ENCODE data around the gene ELP6. TPM values are rescaled to one million over a fixed set of nuclear protein-coding genes. Genes with fewer than 3 reads are reported as not detected.

Gene ELP6
- total and polyA plus RNA-seq, 4 donors, result 18.8 to 21.4 (median 19.5) TPM

DNA sequence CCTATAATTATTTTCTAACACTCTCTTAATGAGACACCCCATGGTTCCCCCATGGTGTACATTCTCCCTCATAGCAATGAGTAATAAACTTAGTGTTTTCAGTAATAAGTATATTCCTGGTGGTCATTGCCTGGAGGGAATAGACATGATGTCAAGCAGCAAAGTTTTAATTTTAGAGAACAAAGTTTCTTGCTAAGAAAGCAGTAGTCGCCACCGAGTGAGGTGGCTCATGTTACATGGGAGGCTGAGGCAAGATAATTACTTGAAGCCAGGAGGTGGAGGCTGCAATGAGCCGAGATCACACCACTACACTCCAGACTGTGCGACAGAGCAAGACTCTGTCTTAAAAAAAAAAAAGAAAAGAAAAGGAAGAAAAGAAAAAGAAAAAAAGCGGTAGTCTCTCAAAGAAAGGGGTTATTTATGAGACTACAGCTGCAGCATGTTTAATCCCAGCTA, 2.4 kb upstream of the ELP6 start:
- Histone ChIP-seq H3K27me3 (ENCODE audit: control insufficient read depth in 4 of 4, insufficient read depth in 4 of 4, low read length in 3 of 4) (no peaks in the 10 kb centered on the region), H3K4me1 (ENCODE audit: control insufficient read depth in 4 of 4, insufficient read depth in 4 of 4, low read length in 3 of 4) (peaks cover 5 to 21% (median 12%) of the 10 kb centered on the region in 4 donors), H3K9ac (ENCODE audit: low read depth in 1 of 2, low read length in 2 of 2) (no peak overlapping the region), H3K4me3 (ENCODE audit: low read depth in 1 of 3, low read length in 3 of 3) (no peak overlapping the region), H3K36me3 (ENCODE audit: control insufficient read depth in 4 of 4, insufficient read depth in 3 of 4, low read depth in 1 of 4, low read length in 3 of 4) (no peaks in the 10 kb centered on the region), H3K27ac (ENCODE audit: low read depth in 1 of 2, low read length in 2 of 2) (no peak overlapping the region), H3K9me3 (ENCODE audit: control insufficient read depth in 4 of 4, low read length in 3 of 4) (no peaks in the 10 kb centered on the region)
- no peak for TF ChIP-seq GABPA (IDR thresholded peaks at IDR 0.05 in 1 of 2, conservative IDR thresholded peaks at IDR 0.05 in 1 of 2)
- no peak for TF ChIP-seq FOXA2 (IDR thresholded peaks at IDR 0.05)
- TF ChIP-seq HNF4A (conservative IDR thresholded peaks at IDR 0.05), result no peak
- TF ChIP-seq YY1 (IDR thresholded peaks at IDR 0.05), result no peak
- no peak for TF ChIP-seq HNF4G (IDR thresholded peaks at IDR 0.05)
- TF ChIP-seq NR2F2 (IDR thresholded peaks at IDR 0.05), result no peak
- TF ChIP-seq, protein P1, sequence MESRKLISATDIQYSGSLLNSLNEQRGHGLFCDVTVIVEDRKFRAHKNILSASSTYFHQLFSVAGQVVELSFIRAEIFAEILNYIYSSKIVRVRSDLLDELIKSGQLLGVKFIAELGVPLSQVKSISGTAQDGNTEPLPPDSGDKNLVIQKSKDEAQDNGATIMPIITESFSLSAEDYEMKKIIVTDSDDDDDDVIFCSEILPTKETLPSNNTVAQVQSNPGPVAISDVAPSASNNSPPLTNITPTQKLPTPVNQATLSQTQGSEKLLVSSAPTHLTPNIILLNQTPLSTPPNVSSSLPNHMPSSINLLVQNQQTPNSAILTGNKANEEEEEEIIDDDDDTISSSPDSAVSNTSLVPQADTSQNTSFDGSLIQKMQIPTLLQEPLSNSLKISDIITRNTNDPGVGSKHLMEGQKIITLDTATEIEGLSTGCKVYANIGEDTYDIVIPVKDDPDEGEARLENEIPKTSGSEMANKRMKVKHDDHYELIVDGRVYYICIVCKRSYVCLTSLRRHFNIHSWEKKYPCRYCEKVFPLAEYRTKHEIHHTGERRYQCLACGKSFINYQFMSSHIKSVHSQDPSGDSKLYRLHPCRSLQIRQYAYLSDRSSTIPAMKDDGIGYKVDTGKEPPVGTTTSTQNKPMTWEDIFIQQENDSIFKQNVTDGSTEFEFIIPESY (IDR thresholded peaks at IDR 0.05), result no peak
- TF ChIP-seq SP1 (IDR thresholded peaks at IDR 0.05), result no peak
- TF ChIP-seq RXRA (IDR thresholded peaks at IDR 0.05), result no peak
- TF ChIP-seq, protein P2, sequence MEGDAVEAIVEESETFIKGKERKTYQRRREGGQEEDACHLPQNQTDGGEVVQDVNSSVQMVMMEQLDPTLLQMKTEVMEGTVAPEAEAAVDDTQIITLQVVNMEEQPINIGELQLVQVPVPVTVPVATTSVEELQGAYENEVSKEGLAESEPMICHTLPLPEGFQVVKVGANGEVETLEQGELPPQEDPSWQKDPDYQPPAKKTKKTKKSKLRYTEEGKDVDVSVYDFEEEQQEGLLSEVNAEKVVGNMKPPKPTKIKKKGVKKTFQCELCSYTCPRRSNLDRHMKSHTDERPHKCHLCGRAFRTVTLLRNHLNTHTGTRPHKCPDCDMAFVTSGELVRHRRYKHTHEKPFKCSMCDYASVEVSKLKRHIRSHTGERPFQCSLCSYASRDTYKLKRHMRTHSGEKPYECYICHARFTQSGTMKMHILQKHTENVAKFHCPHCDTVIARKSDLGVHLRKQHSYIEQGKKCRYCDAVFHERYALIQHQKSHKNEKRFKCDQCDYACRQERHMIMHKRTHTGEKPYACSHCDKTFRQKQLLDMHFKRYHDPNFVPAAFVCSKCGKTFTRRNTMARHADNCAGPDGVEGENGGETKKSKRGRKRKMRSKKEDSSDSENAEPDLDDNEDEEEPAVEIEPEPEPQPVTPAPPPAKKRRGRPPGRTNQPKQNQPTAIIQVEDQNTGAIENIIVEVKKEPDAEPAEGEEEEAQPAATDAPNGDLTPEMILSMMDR (IDR thresholded peaks at IDR 0.05; ENCODE audit: low read depth, low read length, missing input control), result no peak
- TF ChIP-seq, protein P3, sequence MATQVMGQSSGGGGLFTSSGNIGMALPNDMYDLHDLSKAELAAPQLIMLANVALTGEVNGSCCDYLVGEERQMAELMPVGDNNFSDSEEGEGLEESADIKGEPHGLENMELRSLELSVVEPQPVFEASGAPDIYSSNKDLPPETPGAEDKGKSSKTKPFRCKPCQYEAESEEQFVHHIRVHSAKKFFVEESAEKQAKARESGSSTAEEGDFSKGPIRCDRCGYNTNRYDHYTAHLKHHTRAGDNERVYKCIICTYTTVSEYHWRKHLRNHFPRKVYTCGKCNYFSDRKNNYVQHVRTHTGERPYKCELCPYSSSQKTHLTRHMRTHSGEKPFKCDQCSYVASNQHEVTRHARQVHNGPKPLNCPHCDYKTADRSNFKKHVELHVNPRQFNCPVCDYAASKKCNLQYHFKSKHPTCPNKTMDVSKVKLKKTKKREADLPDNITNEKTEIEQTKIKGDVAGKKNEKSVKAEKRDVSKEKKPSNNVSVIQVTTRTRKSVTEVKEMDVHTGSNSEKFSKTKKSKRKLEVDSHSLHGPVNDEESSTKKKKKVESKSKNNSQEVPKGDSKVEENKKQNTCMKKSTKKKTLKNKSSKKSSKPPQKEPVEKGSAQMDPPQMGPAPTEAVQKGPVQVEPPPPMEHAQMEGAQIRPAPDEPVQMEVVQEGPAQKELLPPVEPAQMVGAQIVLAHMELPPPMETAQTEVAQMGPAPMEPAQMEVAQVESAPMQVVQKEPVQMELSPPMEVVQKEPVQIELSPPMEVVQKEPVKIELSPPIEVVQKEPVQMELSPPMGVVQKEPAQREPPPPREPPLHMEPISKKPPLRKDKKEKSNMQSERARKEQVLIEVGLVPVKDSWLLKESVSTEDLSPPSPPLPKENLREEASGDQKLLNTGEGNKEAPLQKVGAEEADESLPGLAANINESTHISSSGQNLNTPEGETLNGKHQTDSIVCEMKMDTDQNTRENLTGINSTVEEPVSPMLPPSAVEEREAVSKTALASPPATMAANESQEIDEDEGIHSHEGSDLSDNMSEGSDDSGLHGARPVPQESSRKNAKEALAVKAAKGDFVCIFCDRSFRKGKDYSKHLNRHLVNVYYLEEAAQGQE (IDR thresholded peaks at IDR 0.05), result no peak
- TF ChIP-seq, protein P4, sequence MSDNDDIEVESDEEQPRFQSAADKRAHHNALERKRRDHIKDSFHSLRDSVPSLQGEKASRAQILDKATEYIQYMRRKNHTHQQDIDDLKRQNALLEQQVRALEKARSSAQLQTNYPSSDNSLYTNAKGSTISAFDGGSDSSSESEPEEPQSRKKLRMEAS (IDR thresholded peaks at IDR 0.05), result no peak
- no peak for TF ChIP-seq RAD21 (IDR thresholded peaks at IDR 0.05)
- no peak for DNase-seq (ENCODE audit: low spot score)
- WGBS, result 88% methylated on average over 5 of the region's 5 CpGs

DNA sequence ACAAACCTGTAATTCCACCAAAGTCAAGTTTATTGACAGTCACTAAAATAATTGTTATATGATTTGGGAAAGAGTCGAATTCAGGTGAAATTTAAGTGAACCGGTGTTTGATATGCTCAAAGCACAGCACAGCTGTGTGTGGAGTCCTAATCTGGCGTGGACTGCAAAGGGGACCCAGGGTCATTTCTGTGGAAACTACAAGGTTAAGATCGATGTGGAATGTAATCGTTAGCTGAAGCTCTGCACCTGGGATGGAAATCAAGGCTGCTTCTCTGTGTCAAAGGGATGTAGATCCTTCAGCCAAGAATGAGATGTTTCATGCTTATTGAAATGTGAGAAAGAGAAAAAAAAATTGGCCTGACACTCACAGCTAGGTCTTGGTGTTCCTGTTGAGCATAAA, 1.6 kb upstream of the ELP6 start:
- Histone ChIP-seq H3K9me3 (ENCODE audit: control insufficient read depth in 4 of 4, low read length in 3 of 4) (no peaks in the 10 kb centered on the region), H3K27ac (ENCODE audit: low read depth in 1 of 2, low read length in 2 of 2) (peak overlapping the region in 1 of 2 donors; percentile 14), H3K27me3 (ENCODE audit: control insufficient read depth in 4 of 4, insufficient read depth in 4 of 4, low read length in 3 of 4) (no peaks in the 10 kb centered on the region), H3K9ac (ENCODE audit: low read depth in 1 of 2, low read length in 2 of 2) (peak overlapping the region in 1 of 2 donors; percentile 28), H3K4me3 (ENCODE audit: low read depth in 1 of 3, low read length in 3 of 3) (no peak overlapping the region), H3K36me3 (ENCODE audit: control insufficient read depth in 4 of 4, insufficient read depth in 3 of 4, low read depth in 1 of 4, low read length in 3 of 4) (peaks cover 0 to 6% (median 0%) of the 10 kb centered on the region in 4 donors), H3K4me1 (ENCODE audit: control insufficient read depth in 4 of 4, insufficient read depth in 4 of 4, low read length in 3 of 4) (peaks cover 5 to 21% (median 12%) of the 10 kb centered on the region in 4 donors)
- DNase-seq (ENCODE audit: low spot score), result no peak
- WGBS, result 35% methylated on average over 5 of the region's 5 CpGs
- TF ChIP-seq FOXA1 (IDR thresholded peaks at IDR 0.05), result no peak
- TF ChIP-seq, protein P4 (IDR thresholded peaks at IDR 0.05), result no peak
- TF ChIP-seq EGR1 (IDR thresholded peaks at IDR 0.05; ENCODE audit: low read depth in 2 of 2), result no peak
- no peak for TF ChIP-seq NR2F2 (IDR thresholded peaks at IDR 0.05)
- TF ChIP-seq, protein P1 (IDR thresholded peaks at IDR 0.05), result no peak
- TF ChIP-seq FOXA2 (IDR thresholded peaks at IDR 0.05), result no peak
- no peak for TF ChIP-seq GABPA (IDR thresholded peaks at IDR 0.05 in 1 of 2, conservative IDR thresholded peaks at IDR 0.05 in 1 of 2)
- no peak for TF ChIP-seq RAD21 (IDR thresholded peaks at IDR 0.05)
- peak in 1 of 2 donors; percentile 39 for TF ChIP-seq RXRA (IDR thresholded peaks at IDR 0.05)
- no peak for TF ChIP-seq TAF1 (conservative IDR thresholded peaks at IDR 0.05)
- no peak for TF ChIP-seq YY1 (IDR thresholded peaks at IDR 0.05)
- TF ChIP-seq, protein P5, sequence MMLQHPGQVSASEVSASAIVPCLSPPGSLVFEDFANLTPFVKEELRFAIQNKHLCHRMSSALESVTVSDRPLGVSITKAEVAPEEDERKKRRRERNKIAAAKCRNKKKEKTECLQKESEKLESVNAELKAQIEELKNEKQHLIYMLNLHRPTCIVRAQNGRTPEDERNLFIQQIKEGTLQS (IDR thresholded peaks at IDR 0.05), result no peak
- no peak for TF ChIP-seq HNF4G (IDR thresholded peaks at IDR 0.05)
- TF ChIP-seq SP1 (IDR thresholded peaks at IDR 0.05), result peak; percentile 18
- no peak for TF ChIP-seq JUND (IDR thresholded peaks at IDR 0.05)

Data from liver (tissue), 9 donors.